HG03097 (cell line): ENCODE measurements around the gene POM121L2.
"Not testable (repeated sequence)": the region's sequence is repeated elsewhere in the genome, so short reads cannot be mapped to it uniquely, and the experiment has no call there.

ENCODE experiments used
- ATAC-seq: cut with Tn5 transposase; IDR thresholded peaks from one replicate; pipeline ENCODE4 v1.9.1; 2021; ENCODE audit not compliant: unreplicated experiment, low FRiP score

The POM121L2 gene

DNA sequence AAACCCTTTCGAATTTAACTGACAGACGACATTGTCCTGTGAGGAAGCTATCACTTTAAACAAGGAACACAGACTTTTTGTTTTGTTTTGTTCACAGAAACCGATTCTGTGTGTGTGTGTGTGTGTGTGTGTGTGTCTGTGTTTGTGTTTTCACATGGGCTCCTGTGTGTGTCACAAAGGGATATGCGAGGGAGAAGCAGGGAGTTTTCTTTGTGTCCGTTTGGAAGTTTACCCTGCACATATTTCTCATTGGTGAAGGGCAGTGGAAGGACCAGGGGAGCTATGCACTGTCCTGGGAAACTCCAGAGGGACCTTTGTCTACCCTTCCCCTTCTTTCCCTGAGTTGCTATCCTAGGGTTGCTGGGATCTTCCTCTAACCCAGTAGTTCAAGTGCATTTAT is 17.7 kb downstream of the POM121L2 start:
- no peak for ATAC-seq

DNA sequence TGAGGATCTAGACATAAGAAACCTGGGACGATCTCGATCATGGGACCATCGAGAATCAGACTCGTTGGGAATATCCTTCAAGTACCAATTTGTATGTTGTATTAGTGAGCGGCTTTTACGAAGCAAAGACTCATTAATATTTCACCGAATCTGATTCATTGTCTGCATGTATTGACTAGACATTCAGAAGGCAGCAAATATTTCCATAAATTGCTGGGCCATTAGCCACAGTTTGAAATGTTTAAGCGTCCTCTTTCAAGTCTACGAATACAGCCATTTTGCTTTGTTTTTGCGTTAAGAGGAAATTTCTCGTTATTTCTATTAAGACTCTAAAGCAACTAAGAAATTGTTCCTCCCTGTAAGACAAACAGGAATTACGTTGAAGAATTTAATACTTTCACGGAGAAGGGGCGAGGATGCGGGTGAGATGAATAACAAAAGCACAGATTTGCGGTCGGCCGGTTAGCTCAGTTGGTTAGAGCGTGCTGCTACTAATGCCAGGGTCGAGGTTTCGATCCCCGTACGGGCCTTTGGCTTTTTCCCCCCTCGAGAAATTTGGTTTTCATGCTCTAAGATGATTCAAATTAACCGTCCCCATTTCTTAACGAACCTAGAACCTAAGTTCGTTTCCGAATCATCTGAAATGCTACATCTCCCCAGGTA is 18.5 kb downstream of the POM121L2 start:
- no peak for ATAC-seq

DNA sequence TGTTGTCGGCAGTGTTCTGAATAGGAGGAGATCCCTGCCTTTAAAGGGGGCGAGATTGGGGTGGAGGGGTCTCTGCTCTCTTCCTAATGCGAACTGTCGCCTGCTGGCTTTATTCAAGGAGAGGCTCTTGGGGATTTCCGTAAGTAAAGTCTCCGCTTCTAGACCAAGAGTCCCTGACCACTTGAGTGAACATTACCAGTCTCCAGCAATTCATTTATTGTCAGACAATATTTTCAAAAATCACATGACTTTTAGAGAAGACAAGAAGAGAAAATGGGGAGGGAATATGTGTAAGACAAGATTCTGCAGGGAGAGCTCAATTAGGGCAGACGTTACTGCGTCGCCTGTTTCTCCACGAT is 21.2 kb downstream of the POM121L2 start:
- ATAC-seq: no peak

DNA sequence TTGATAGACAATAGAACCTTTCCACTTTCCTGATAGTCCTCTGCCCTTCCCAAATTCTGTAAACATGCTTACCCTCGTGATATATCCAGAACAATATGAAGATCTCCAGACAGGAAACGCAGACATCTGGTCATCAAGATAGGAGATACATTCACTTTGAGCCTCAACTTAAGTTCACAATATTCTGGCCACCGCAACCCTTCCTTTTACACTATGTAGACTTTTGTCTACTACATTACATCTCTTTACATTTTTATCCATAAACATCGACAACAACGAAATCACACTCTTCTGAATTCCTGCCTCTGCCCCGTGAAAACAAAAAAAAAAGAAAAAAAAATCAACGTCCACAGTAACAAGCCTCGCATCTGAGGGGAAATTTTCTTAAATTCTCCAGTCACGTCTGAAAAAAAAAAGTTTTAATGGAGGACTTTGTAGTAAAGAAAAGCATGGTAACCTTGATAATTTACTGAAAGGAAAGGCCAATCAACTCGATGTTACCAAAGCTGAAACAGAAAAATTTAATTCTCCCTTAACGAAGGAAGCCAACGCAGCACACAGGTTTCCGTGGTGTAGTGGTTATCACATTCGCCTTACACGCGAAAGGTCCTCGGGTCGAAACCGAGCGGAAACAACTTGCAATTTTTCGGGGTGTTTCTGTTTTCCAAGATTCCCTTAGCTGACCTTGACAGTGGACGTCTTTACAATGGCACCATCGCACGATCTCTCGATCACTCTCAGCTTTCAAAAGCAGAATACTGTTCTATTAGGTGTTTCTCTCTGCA is 21.8 kb downstream of the POM121L2 start:
- no peak for ATAC-seq

DNA sequence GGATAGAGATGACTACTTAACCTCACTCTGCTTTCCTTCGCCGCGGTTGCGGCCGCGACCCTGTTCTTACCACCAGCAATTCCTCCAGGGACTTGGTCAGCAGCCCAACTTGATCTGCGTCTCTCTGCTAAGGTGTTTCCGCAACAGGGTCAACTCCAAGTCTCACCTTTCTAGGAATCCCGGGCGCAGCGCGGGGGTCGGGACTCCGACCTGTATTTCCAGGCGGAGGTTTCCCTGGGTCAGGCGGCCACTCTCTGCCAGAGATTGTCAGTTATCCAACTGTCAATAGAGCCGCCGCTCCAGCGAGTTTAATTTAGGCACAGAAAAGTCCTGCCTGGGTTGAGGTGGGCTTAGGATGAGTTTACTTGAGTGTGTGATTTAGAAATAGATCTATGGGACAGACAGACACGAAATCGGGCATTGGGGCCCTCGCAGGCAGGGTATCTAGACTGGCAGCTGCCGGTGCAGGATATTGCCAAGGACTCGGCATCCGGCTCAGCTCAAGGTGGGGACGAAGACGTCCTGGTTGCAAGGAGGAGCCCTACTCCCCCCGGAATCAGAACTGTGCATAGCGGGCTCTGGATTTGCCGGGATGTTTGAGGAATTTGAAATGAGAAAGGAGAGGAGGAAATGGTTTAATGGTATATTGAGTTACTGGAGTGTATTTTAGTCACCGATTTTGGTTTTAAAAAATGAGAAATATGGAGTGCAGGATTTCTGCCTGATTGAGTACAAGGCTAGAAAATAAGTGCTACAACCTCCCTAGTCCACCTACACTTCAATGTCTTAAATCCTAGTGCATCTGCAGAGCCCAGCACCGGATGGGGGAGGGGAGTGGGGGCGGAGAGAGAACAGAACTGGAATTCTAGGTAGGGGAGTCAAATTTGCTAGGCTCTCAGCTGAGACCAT is 23.7 kb downstream of the POM121L2 start:
- ATAC-seq: no peak

DNA sequence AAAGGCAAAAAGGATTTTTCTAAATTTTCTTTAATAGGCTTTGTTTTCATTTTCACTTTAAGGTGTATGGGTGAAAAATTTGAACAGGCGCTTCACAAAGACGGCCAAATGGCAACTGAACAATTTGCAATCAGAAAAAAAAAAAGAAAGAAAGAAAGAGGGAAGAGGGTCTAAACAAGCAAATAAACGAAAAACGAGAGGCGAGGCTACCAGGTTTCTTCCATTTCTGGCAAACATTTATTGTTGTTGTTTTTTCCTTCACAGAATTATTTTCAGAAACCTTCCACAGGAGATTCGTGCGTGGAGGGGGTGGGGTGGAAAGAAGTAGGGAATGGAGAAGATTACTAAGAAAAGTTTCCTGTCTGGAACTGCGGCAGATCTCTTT is 24.3 kb downstream of the POM121L2 start:
- ATAC-seq: no peak

DNA sequence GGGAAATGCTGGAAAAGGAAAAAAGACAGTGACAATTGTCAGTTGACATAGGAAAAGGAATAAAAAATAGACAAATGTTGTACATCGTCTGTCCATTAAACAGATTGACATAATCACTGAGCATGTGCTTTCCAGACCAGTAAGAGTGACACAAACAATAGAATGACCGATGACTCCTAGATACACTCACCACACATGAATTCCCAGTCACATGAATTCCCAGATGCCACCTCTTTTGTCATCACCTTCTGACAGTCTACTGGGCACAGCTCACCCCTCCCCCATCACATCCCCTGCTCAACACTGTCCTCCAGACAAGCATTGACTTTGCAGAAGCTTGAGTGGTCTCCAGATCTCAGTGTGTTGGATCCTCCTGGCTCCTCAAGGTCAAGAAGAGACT is 25.9 kb downstream of the POM121L2 start:
- ATAC-seq: no peak

DNA sequence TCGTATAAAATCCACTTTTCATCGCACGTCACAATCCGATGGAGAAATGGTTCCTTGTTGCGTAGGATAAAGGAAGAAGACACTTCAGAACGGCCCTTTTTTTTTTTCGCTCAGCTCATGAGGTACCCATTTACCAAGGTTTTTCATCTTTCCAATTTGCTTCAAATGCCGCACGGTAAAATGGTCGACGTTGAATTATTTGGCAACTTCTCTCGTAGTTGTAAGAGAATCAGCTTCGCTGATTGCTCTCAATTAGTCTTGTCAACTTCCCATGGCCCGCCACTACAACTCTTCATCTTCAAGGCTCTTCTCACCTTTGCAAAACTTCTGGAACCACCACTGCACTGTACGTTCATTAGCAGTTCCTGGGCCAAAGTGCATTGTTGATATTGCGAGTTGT is 28.8 kb downstream of the POM121L2 start:
- no peak for ATAC-seq

DNA sequence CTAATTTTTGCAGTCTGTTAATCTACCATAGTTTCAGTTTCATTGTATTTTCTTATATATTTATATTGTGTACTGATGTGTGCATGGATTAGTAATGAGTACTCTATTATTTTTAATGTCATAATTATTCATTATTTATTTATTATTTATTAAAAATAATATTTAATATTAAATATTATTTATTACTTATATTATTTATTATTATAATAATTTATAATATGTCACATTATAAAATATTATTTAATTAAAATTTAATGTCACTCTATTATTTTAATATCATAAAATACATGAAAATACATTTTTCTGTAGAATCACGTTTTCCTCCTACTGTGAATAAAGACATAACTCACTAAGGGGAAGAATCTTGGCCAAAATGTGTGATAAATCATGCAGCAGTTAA is 30.5 kb downstream of the POM121L2 start:
- ATAC-seq: no peak

DNA sequence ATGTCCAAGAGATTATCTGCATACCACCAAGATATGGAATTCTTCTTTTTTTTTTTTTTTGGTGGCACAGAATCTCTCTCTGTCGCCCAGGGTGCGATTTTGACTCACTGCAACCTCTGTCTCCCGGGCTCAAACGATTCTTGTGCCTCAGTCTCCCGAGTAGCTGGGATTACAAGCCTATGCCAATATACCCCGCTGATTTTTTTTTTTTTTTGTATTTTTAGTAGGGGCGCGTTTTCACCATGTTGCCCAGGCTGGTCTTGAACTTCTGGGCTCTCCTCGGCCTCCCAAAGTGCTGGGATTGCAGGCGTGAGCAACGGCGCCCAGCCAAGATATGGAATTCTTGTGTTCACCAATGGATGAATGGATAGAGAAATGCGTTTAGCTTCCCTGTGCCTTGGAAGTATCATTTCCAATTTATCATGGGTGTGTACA is 31.0 kb downstream of the POM121L2 start:
- ATAC-seq: no peak

DNA sequence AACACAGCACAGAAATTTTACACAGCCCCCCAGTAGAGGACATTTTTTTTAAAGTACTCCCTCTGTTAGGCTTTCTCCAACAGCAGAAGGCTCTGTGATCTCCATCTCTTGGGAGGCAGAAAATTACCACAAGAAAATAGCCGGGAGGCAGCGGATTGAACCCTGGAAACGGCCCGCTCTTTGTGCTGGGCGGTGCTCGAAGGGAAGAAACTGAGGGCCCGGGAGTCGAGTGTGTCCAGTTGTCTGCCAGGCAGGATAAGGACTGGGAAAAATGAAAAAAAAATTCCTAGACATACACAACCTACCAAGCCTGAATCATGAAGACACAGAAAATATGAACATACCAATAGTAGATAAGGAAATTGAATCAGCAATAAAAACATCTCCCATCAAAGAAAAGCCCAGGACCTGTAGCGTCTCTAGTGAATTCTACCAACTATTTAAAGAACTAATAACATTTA is 31.5 kb downstream of the POM121L2 start:
- no peak for ATAC-seq

DNA sequence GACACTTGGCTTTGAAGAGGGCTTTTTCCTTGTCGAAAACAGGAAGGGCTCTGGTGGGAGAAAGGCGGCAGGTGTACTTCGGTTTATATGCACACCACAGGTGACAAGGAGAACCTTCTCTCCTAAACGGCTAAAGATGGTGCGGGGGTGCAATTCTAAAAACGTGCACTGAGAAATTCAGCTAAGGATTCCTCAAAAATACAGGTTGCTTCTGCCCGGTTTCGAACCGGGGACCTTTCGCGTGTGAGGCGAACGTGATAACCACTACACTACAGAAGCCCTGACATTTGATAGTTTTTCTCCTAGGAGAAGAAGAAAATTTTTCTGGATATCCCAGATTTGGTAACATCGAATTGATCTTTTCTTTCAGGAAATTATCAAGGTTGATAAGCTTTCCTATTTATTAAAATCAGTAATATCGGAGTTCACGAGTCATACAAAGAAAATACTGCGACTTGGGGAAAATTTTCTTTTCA is 32.0 kb downstream of the POM121L2 start:
- ATAC-seq: no peak

DNA sequence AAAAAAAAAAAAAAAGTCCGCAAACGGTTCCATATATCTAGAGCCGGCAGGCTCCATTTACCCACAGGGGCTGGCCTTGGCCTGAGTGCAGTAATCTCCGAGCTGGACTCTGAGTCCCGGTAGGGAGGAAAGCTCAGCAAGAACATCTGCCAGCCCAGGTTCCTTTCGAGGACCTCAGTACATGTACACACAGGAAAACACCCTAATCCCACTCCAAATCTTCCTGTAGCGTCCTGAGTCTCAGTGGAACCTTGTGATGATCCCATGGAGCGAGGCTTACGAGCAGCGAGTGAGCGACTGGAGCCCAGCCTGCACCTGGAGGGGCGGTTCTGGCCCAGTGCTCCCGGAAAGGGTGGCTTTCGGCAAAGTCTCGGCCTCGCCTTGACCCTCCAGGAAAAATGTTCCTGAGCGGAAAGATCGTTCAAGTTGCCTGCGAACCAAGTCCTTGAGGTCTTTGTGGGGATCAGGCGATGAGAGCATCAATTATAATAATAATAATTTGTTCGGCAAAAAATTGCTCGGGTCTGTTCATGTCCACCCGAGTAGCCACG is 32.5 kb downstream of the POM121L2 start:
- no peak for ATAC-seq

DNA sequence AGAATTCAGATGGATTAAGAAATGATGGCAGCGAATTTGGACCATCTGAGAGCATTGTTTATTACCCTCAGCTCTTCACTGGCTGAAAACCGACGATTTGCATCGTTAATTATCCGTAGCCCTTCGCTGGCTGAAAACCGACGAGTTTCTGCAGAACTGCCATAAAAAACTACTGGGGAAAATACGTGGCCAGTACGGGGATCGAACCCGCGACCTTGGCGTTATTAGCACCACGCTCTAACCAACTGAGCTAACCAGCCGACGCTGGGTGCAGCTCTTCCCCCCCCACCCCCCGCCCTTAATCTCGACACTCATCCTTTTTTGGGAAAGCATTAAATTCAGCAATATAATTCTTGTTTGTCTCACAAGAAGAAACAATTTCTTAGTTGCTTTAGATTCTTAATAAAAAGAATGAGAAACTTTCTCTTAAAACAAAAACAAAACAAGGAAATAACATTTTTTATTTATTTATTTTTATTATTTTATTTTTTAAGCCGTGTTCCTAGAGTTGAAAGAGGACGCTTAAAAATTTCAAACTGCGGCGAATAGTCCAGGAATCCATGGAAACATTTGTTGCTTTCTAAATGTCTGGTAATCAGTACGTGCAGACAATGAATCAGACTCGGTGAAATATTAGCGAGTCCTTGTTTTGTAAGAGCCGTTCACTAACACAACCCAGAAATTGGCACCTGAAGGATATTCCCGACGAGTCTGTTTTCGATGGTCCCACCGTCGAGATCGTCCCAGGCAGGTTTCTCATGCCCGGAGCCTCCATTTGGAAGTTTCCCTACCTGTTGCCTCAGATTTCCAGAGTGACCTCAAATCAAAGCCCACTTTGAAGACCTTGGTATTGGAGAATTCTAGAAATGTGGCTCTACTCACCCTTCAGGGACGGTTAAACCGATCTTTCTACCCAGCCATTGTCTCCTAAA is 36.8 kb downstream of the POM121L2 start:
- no peak for ATAC-seq

DNA sequence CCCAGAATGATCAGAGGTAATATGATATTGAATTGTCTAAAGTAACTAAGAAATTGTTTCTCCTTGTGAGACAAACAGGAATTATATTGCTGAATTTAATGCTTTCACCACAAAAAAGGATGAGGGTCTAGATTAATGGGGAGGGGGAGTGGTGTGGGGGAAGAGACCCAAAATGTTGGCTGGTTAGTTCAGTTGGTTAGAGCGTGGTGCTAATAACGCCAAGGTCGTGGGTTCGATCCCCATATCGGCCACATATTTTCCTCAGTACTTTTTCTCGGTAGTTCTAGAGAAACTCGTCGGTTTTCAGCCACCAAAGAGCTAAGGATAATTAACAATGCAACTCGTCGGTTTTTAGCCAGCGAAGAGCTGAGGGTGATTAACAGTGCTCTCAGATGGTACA is 38.3 kb downstream of the POM121L2 start:
- no peak for ATAC-seq

DNA sequence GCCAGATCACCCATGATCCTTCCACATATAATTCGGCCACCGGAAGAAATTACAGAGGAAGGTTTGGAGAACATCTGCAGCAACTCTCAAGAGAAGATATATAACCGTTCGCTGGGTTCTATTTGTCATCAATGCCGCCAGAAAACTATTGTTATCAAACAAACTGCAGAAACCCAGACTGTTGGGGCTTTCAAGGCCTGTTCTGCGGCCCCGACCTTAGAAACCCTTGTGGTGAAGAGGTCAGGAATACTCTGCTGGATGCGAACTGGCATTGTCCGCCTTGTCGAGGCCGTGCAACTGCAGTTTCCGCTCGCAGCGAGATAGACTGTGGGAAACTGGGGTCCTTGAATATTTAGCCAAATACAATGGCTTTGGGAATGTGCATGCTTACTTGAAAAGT is 43.3 kb downstream of the POM121L2 start:
- ATAC-seq: no peak

DNA sequence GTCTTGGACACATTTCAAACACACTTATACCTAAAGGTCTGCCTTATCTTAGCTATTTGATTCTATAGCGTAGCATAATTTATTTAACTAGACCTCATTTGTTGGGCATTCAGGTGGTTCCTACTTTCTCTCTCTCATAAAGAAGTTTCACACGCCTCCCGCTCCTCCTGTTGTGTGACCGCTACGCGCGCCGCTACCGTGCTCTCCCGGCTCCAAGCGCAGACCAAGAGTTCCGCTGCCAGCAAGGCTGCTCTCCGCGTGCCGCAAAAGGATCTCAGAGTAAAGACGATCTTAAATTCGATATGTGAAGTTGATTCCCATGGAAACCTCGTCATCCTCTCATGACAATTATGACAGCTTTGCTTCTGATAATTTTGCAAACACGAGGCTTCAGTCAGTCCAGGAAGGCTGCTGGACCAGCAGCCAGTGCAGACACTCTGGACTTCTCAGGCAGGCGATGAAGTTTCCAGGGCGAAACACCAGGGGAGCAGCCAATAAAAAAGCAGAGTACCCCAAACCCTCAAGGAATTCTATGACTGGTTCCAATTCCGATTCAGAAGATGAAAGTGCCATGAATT is 44.1 kb downstream of the POM121L2 start:
- no peak for ATAC-seq

DNA sequence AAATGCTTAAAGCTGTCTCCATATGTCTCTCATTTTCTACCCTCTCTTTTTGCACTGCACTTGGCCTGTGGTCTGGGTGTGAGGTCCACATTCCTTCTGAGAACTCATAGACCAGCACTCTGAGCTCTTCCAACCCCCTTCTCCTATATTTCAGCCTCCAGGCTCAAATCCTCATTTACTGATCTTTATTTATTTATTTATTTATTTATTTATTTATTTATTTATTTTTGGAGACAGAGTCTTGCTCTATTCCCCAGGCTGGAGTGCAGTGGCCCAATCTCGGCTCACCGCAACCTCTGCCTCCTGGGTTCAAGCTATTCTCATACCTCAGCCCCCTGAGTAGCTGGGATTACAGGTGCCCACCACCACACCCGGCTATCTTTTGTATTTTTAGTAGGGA is 45.1 kb downstream of the POM121L2 start:
- ATAC-seq: not testable (repeated sequence)

DNA sequence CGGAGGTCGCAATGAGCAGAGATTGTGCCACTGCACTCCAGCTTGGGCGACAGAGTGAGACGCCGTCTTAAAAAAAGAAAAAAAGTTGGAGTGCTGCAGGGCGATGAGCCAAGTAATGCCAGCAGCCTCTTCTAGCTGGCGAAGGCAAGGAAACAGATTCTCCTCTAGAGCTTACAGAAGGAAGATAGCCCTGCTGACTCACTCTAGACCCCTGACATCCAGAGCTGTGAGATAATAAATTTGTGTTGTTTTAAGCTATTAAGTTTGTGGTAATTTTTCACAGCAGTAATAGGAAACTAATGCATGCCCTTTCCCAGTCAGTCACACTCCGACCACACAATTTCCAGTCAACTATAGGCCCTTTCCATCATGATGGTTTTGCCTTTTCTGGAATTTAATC is 48.2 kb downstream of the POM121L2 start:
- ATAC-seq: no peak
